K562 (cell line): ENCODE data around the gene ZMYM4.

ENCODE experiments used
- HDAC2 ChIP-seq: fragments of 450-650 bp; IDR thresholded peaks from 2 replicates; pipeline ENCODE4 v1.6.1; 2016; ENCODE audit warnings: mild to moderate bottlenecking
- SMARCC2 ChIP-seq: fragments of 450-650 bp; IDR thresholded peaks from 2 replicates; pipeline ENCODE4 v1.6.1; 2017; ENCODE audit warnings: antibody characterized with exemption, moderate library complexity, mild to moderate bottlenecking, low read depth
- TF ChIP-seq, protein P1 (sequence below), 3 experiments: IDR thresholded peaks in 2 of 3; conservative IDR thresholded peaks in 1 of 3; 2 replicates each; pipeline ENCODE4 v1.5.1; 2011 to 2012; ENCODE audit warnings: low read length in 3 of 3, mild to moderate bottlenecking in 3 of 3, control low read depth in 2 of 3, improper control_type of control experiment in 1 of 3, inconsistent platforms in 1 of 3, low read depth in 1 of 3, mixed read lengths in 1 of 3, moderate library complexity in 1 of 3; ENCODE audit not compliant: insufficient read depth in 2 of 3

DNA sequence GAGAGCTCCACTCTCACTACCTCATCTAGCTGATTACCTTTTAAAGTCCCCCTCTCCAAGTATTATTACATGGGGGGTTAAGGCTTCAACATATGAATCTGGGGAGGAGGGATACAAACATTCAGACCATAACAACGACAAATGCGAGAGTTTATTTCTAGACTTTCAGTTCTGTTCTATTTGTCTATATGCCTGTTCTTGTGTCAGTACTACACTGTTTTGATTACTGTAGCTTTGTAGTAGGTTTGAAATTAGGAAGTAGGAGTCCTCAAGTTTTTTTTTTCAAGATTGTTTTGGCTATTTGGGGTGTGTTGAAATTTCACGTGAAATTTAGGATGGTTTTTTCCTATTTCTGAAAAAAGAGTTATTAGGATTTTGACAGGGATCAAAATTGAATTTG lies 16.3 kb downstream of the ZMYM4 start:
- TF ChIP-seq SMARCC2: no peak
- TF ChIP-seq, protein P1, sequence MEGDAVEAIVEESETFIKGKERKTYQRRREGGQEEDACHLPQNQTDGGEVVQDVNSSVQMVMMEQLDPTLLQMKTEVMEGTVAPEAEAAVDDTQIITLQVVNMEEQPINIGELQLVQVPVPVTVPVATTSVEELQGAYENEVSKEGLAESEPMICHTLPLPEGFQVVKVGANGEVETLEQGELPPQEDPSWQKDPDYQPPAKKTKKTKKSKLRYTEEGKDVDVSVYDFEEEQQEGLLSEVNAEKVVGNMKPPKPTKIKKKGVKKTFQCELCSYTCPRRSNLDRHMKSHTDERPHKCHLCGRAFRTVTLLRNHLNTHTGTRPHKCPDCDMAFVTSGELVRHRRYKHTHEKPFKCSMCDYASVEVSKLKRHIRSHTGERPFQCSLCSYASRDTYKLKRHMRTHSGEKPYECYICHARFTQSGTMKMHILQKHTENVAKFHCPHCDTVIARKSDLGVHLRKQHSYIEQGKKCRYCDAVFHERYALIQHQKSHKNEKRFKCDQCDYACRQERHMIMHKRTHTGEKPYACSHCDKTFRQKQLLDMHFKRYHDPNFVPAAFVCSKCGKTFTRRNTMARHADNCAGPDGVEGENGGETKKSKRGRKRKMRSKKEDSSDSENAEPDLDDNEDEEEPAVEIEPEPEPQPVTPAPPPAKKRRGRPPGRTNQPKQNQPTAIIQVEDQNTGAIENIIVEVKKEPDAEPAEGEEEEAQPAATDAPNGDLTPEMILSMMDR (IDR thresholded peaks at IDR 0.05 in 2 of 3, conservative IDR thresholded peaks at IDR 0.05 in 1 of 3; ENCODE audit: insufficient read depth in 2 of 3, low read depth in 1 of 3, low read length in 3 of 3): no peak
- no peak for TF ChIP-seq HDAC2
